ENCODE data around the gene UPF1.

Gene UPF1

GRCh38 chr19:18799389-18799970, 32.3 kb upstream of the UPF1 start:
- no peak for DNase-seq (ENCODE audit: low read depth)
- TF ChIP-seq CTCF (IDR thresholded peaks at IDR 0.05; ENCODE audit: control insufficient read depth, insufficient read depth, low read depth, low read length, missing control alignments), result no peak
- no peak overlapping the region for H3K4me3 ChIP-seq (ENCODE audit: control insufficient read depth, low read depth, low read length)

- DNase-seq (ENCODE audit: low read depth), result no peak
- no peak overlapping the region for H3K4me3 ChIP-seq (ENCODE audit: control insufficient read depth, low read depth, low read length)
- TF ChIP-seq CTCF (IDR thresholded peaks at IDR 0.05; ENCODE audit: control insufficient read depth, insufficient read depth, low read depth, low read length, missing control alignments), result no peak
Observed at GRCh38 chr19:18800079-18800478, 31.7 kb upstream of the UPF1 start.

GRCh38 chr19:18800636-18801035, 31.1 kb upstream of the UPF1 start:
- TF ChIP-seq CTCF (IDR thresholded peaks at IDR 0.05; ENCODE audit: control insufficient read depth, insufficient read depth, low read depth, low read length, missing control alignments), result no peak
- no peak overlapping the region for H3K4me3 ChIP-seq (ENCODE audit: control insufficient read depth, low read depth, low read length)
- no peak for DNase-seq (ENCODE audit: low read depth)

GRCh38 chr19:18802354-18802753, 29.4 kb upstream of the UPF1 start:
- DNase-seq (ENCODE audit: low read depth), result no peak
- H3K4me3 ChIP-seq (ENCODE audit: control insufficient read depth, low read depth, low read length), result no peak overlapping the region
- no peak for TF ChIP-seq CTCF (IDR thresholded peaks at IDR 0.05; ENCODE audit: control insufficient read depth, insufficient read depth, low read depth, low read length, missing control alignments)

GRCh38 chr19:18803550-18804138, 28.1 kb upstream of the UPF1 start:
- no peak for DNase-seq (ENCODE audit: low read depth)
- H3K4me3 ChIP-seq (ENCODE audit: control insufficient read depth, low read depth, low read length), result no peak overlapping the region
- no peak for TF ChIP-seq CTCF (IDR thresholded peaks at IDR 0.05; ENCODE audit: control insufficient read depth, insufficient read depth, low read depth, low read length, missing control alignments)

GRCh38 chr19:18804139-18804601, 27.6 kb upstream of the UPF1 start:
- DNase-seq (ENCODE audit: low read depth), result no peak
- no peak for TF ChIP-seq CTCF (IDR thresholded peaks at IDR 0.05; ENCODE audit: control insufficient read depth, insufficient read depth, low read depth, low read length, missing control alignments)
- H3K4me3 ChIP-seq (ENCODE audit: control insufficient read depth, low read depth, low read length), result no peak overlapping the region

All from AG09309 (cell line).